Gastroesophageal sphincter (tissue), 3 donors: Measurements from ENCODE around the gene EIF4B.

Source experiments
- CTCF ChIP-seq, 4 experiments: fragments of 200-600 bp in 2 of 4; fragments of 450-650 bp in 2 of 4; sonication (generic) in 1 of 4; IDR thresholded peaks; one replicate each; pipeline ENCODE4 v1.5.1; 2017 to 2019; ENCODE audit warnings: antibody characterized with exemption in 4 of 4, mild to moderate bottlenecking in 2 of 4, moderate library complexity in 2 of 4
- POLR2A ChIP-seq, 2 donors: fragments of 450-650 bp; IDR thresholded peaks; one replicate each; pipeline ENCODE4 v1.6.1; 2017; ENCODE audit warnings: antibody characterized with exemption in 2 of 2, mild to moderate bottlenecking in 2 of 2, moderate library complexity in 1 of 2

- TF ChIP-seq CTCF (IDR thresholded peaks at IDR 0.05) (no peak), POLR2A (IDR thresholded peaks at IDR 0.05) (no peak)
These were observed 30.5 kb downstream of the EIF4B start for GRCh38 chr12:53036802-53037201.
